Measurements from ENCODE around the gene ELAC1.

- TF ChIP-seq, protein P1, sequence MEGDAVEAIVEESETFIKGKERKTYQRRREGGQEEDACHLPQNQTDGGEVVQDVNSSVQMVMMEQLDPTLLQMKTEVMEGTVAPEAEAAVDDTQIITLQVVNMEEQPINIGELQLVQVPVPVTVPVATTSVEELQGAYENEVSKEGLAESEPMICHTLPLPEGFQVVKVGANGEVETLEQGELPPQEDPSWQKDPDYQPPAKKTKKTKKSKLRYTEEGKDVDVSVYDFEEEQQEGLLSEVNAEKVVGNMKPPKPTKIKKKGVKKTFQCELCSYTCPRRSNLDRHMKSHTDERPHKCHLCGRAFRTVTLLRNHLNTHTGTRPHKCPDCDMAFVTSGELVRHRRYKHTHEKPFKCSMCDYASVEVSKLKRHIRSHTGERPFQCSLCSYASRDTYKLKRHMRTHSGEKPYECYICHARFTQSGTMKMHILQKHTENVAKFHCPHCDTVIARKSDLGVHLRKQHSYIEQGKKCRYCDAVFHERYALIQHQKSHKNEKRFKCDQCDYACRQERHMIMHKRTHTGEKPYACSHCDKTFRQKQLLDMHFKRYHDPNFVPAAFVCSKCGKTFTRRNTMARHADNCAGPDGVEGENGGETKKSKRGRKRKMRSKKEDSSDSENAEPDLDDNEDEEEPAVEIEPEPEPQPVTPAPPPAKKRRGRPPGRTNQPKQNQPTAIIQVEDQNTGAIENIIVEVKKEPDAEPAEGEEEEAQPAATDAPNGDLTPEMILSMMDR (IDR thresholded peaks at IDR 0.05), result no peak
- TF ChIP-seq POLR2A (IDR thresholded peaks at IDR 0.05), result no peak
These were observed 13.5 kb downstream of the ELAC1 start for GRCh38 chr18:50981381-50981780.

Measured in heart left ventricle (tissue), 13 donors.